ENCODE results near the gene CLIP2. TPM values are rescaled to one million over a fixed set of nuclear protein-coding genes. Genes with fewer than 3 reads are reported as not detected.
A peak's percentile ranks its signal among the peaks of the same experiment; 100 is the strongest.
"Not testable (repeated sequence)": the region's sequence is repeated elsewhere in the genome, so short reads cannot be mapped to it uniquely, and the experiment has no call there.

Gene CLIP2
- total and polyA plus RNA-seq, 2 of the 4 experiments (the other 2 are of a cell fraction): 18.1 to 20.7 TPM

GRCh38 chr7:74393722-74394121, 104.5 kb downstream of the CLIP2 start:
- H3K27ac ChIP-seq (ENCODE audit: insufficient read depth, low read length); H4K20me1 ChIP-seq (ENCODE audit: insufficient read depth, low read length); H3K27me3 ChIP-seq (ENCODE audit: control insufficient read depth, insufficient read depth, low read length); POLR2A ChIA-PET (ENCODE audit: unreplicated experiment); H2BK5ac ChIP-seq (ENCODE audit: low read depth, low read length, poor library complexity, severe bottlenecking); H3K9ac ChIP-seq (ENCODE audit: low read depth, low read length); H2BK15ac ChIP-seq (ENCODE audit: low read depth, low read length); H4K91ac ChIP-seq (ENCODE audit: insufficient read depth, low read depth, low read length); H2AK5ac ChIP-seq (ENCODE audit: low read depth, low read length); H3K14ac ChIP-seq (replicated peaks; ENCODE audit: low read depth, low read length); H2AK9ac ChIP-seq (replicated peaks; ENCODE audit: low read depth, low read length, poor library complexity); H3K4ac ChIP-seq (ENCODE audit: low read depth, low read length); BruUV-seq (replicated peaks); H3K9me3 ChIP-seq (ENCODE audit: control insufficient read depth, insufficient read depth, low read length); H3K23ac ChIP-seq (ENCODE audit: low read depth, low read length); H4K5ac ChIP-seq (ENCODE audit: low read depth, low read length); H2BK20ac ChIP-seq (ENCODE audit: low read depth, low read length); H3K56ac ChIP-seq (ENCODE audit: extremely low read depth, insufficient read depth, low read length); H3K4me3 ChIP-seq (ENCODE audit: insufficient read depth, low read depth, low read length); H3K9me1 ChIP-seq (ENCODE audit: insufficient read depth, low read length); H3K18ac ChIP-seq (ENCODE audit: low read depth, low read length); H3K4me2 ChIP-seq (ENCODE audit: low read depth, low read length); H3K4me1 ChIP-seq (ENCODE audit: control insufficient read depth, insufficient read depth, low read length); dilution Hi-C loops (cut with HindIII; ENCODE audit: low sequenced_read_pairs, unreplicated experiment); H2AFZ ChIP-seq (replicated peaks; ENCODE audit: low read length, poor library complexity): not testable (repeated sequence)
- Histone ChIP-seq H4K8ac (ENCODE audit: low read depth in 2 of 2, low read length in 2 of 2) (0 out of 4 replicates have a peak overlapping the region, but pooled peaks of 1 of the 2 experiments have one; percentile 42), H2BK120ac (ENCODE audit: low read depth, low read length) (0 out of 2 replicates have a peak overlapping the region, but pooled peaks have one; percentile 32), H3K79me1 (ENCODE audit: low read depth in 1 of 2, low read length in 2 of 2) (peaks cover 4 to 10% of the 10 kb centered on the region in 2 experiments; a peak in 3 of 4 replicates), H3K36me3 (ENCODE audit: control insufficient read depth, insufficient read depth, low read length) (peaks cover 49% of the 10 kb centered on the region)
- intact Hi-C loops (cut with micrococcal nuclease): loop anchor here (1.0 kb wide), 1 partner anchor 187 kb away; no protein-coding TSS in a partner anchor
- ATAC-seq (ENCODE audit: low read depth): peak; percentile 88
- in situ Hi-C loops (cut with MboI; ENCODE audit: low sequenced_read_pairs): loop anchor here (10.0 kb wide), 1 partner anchor 529 kb away; the partner anchor contains the start of gene TMEM270
- CTCF ChIA-PET: interaction anchor here (2.9 kb wide), 1 partner anchor 188 kb away, joined by 13 read pairs; no protein-coding TSS in a partner anchor
- WGBS, 2 experiments (ENCODE audit: extremely low coverage in 2 of 2, insufficient read length in 1 of 2): 90% methylated on average over 3 of the region's 6 CpGs; no CpG with 5 or more reads in 1 of the 2 experiments
- TF ChIP-seq RAD21 (IDR thresholded peaks at IDR 0.05; ENCODE audit: low read length) (peak; percentile 57), CTCF (conservative IDR thresholded peaks at IDR 0.05; ENCODE audit: low read depth, low read length) (peak; percentile 51), CEBPB (IDR thresholded peaks at IDR 0.05; ENCODE audit: low read depth, low read length) (peak; percentile 85), SMC3 (IDR thresholded peaks at IDR 0.05; ENCODE audit: low read depth, low read length) (peak; percentile 51)
- DNase-seq: peak; percentile 52
